Naive B cell (primary cell): ENCODE data around the gene ATG9B. TPM values are rescaled to one million over a fixed set of nuclear protein-coding genes. Genes with fewer than 3 reads are reported as not detected.
"Not testable (repeated sequence)": the region's sequence is repeated elsewhere in the genome, so short reads cannot be mapped to it uniquely, and the experiment has no call there.

Experiments used
- ATAC-seq, 2 donors: fragments of 150-1000 bp; cut with Tn5 transposase; 2 replicates each; pipeline ENCODE4 v1.10.0; 2021; ENCODE audit warnings: low read depth in 2 of 2, mild to moderate bottlenecking in 2 of 2, moderate library complexity in 2 of 2
- DNase-seq: peaks from one replicate; pipeline ENCODE4 v3.0.0; 2022
- H3K27ac Mint-ChIP-seq, 6 donors: one replicate each; pipeline ENCODE4 v1.8.0; 2020 to 2022; ENCODE audit warnings: mild to moderate bottlenecking in 6 of 6, mixed read lengths in 6 of 6, moderate library complexity in 5 of 6, inconsistent platforms in 2 of 6
- H3K27me3 Mint-ChIP-seq, 3 donors: one replicate each; pipeline ENCODE4 v1.8.0; 2021 to 2022; ENCODE audit warnings: mixed read lengths in 3 of 3, mild to moderate bottlenecking in 1 of 3
- H3K36me3 Mint-ChIP-seq, 2 donors: one replicate each; pipeline ENCODE4 v1.8.0; 2020 to 2022; ENCODE audit warnings: mixed read lengths in 2 of 2, inconsistent platforms in 1 of 2, mild to moderate bottlenecking in 1 of 2
- H3K4me1 Mint-ChIP-seq, 3 donors: one replicate each; pipeline ENCODE4 v1.8.0; 2020 to 2022; ENCODE audit warnings: mixed read lengths in 3 of 3, inconsistent platforms in 1 of 3, mild to moderate bottlenecking in 1 of 3, moderate library complexity in 1 of 3
- H3K4me3 Mint-ChIP-seq, 8 donors: one replicate each; pipeline ENCODE4 v1.8.0; 2020 to 2022; ENCODE audit warnings: mild to moderate bottlenecking in 8 of 8, mixed read lengths in 8 of 8, moderate library complexity in 8 of 8, inconsistent platforms in 2 of 8
- H3K9me3 Mint-ChIP-seq, 7 donors: one replicate each; pipeline ENCODE4 v1.8.0; 2020 to 2022; ENCODE audit warnings: mixed read lengths in 7 of 7, mild to moderate bottlenecking in 5 of 7, inconsistent platforms in 2 of 7, moderate library complexity in 1 of 7
- polyA plus RNA-seq, 6 donors: library from polyadenylated mRNA; unstranded; fragments of 300-500 nt; fragmentation: Illumina TruSeq; gene quantifications; one replicate each; pipeline ENCODE4 v1.2.3, GENCODE V29; 2021; ENCODE audit warnings: low read depth in 6 of 6

The ATG9B gene
- polyA plus RNA-seq, 6 donors from 2014 or later, result 7.6 to 14.3 (median 9.6) TPM

DNA sequence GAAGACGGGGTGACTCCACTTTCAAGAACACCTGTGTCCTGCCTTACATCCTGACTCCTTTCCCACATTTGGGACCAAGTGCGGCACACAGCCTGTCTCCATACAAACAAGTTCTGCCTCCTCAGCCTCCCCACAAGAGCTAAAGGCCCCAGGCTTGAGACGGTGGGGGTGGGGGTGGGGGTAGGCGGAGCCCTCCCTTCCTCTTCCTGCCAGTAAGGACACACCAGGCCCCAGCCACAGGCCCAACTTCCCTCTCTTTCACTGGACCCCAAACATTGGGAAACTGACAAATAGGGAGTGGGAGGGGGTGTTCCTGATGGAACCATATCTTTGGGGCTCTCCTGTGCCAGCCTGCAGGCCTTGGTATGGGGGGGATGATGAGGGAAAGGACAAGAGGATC is 28.8 kb upstream of the ATG9B start:
- Mint-ChIP-seq H3K4me1 (peaks cover 9 to 19% (median 12%) of the 10 kb centered on the region in 3 donors), H3K36me3 (peaks cover 0 to 19% of the 10 kb centered on the region in 2 donors), H3K4me3 (no peak overlapping the region), H3K27ac (no peak overlapping the region), H3K27me3 (peaks cover 5 to 28% (median 27%) of the 10 kb centered on the region in 3 donors), H3K9me3 (no peaks in the 10 kb centered on the region)
- DNase-seq (no peak), ATAC-seq (no peak)

DNA sequence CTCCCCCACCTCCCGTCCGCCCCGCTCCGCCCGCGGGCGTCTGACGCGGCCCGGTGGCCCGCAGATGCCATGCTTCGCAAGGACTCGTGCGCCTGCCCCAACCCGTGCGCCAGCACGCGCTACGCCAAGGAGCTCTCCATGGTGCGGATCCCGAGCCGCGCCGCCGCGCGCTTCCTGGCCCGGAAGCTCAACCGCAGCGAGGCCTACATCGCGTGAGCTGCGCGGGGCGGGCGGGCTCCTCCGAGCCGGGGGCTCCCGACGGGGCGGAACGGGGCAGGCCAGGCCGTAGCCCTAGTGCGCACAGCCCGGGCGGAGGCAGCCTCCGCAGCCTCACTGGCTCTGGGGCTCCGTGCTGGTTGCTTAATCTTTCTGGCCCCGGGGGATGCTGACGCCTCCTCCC is 26.8 kb upstream of the ATG9B start:
- ATAC-seq (peak; percentile 70 to 74), DNase-seq (peak; percentile 35)
- Mint-ChIP-seq H3K27ac (no peak overlapping the region), H3K9me3 (no peaks in the 10 kb centered on the region), H3K4me1 (peaks cover 0 to 6% (median 0%) of the 10 kb centered on the region in 3 donors), H3K27me3 (peaks cover 5 to 28% (median 27%) of the 10 kb centered on the region in 3 donors), H3K4me3 (no peak overlapping the region), H3K36me3 (peaks cover 0 to 19% of the 10 kb centered on the region in 2 donors)

DNA sequence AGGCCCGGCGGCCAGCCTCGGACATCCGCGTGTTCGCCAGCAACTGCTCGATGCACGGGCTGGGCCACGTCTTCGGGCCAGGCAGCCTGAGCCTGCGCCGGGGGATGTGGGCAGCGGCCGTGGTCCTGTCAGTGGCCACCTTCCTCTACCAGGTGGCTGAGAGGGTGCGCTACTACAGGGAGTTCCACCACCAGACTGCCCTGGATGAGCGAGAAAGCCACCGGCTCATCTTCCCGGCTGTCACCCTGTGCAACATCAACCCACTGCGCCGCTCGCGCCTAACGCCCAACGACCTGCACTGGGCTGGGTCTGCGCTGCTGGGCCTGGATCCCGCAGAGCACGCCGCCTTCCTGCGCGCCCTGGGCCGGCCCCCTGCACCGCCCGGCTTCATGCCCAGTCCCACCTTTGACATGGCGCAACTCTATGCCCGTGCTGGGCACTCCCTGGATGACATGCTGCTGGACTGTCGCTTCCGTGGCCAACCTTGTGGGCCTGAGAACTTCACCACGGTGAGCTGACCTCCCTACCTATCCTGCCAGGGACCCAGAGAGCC is 24.7 kb upstream of the ATG9B start:
- no peak overlapping the region for H3K4me3 Mint-ChIP-seq
- peaks cover 5 to 27% (median 23%) of the 10 kb centered on the region in 3 donors for H3K27me3 Mint-ChIP-seq
- peaks cover 0 to 13% of the 10 kb centered on the region in 2 donors for H3K36me3 Mint-ChIP-seq
- H3K27ac Mint-ChIP-seq, result no peak overlapping the region
- no peak for DNase-seq
- no peaks in the 10 kb centered on the region for H3K9me3 Mint-ChIP-seq
- H3K4me1 Mint-ChIP-seq, result peaks cover 0 to 6% (median 0%) of the 10 kb centered on the region in 3 donors
- ATAC-seq, result no peak

DNA sequence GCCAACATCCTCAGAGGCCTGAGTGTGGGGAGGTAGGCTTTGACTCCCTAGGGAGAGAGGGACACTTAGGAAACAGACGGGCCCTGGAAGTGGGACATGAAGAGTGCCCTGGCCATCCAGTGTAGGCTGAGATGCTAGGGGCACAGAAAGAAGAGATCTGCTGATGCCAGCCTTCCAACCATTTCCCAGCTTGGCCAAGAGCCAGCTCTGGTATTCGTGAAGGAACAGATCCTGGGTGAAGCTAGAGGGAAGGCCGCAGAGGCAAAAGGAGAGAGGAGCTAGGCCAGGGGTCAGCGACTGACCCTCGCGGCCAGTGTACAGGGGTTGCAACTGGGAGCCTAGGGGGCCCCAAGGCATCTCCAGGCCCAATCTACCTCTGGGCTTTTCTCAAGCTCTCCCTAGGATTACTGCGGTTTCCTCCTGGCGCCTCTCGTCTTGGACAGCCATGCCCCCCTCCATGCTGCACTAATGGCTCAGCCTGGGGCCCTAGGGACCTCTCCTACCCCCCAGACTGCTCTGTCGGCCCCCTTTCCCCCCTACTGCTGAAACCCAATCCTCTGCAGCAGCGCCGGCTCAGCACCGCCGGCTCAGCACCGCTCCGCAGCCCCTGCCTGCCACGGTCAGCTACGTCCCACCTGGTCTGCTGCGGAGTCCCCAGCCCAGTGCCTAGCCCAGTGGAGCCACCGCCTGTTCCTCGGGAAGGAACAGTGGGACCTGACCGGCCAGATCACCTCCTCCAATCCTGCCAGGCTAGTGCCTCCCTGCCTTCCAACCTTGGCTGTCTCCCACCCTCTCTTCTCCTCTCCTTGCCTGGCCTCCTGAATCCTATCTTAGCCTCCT is 23.9 kb upstream of the ATG9B start, which contains the start of gene ASIC3:
Gene ASIC3, plus strand, starts transcription at position 556 of the 840 bp plus-strand sequence. CDS start 355 bp downstream, outside the sequence.
- no peak for DNase-seq
- Mint-ChIP-seq H3K4me3 (peak within 1 kb of the TSS in 1 of 8 donors; percentile 59), H3K27me3 (peaks cover 5 to 27% (median 20%) of the 10 kb centered on the region in 3 donors), H3K27ac (peak within 1 kb of the TSS in 3 of 6 donors; percentile 4 to 62 (median 39)), H3K36me3 (peaks cover 0 to 11% of the 10 kb centered on the region in 2 donors), H3K9me3 (no peaks in the 10 kb centered on the region), H3K4me1 (peaks cover 0 to 6% (median 0%) of the 10 kb centered on the region in 3 donors)
- no peak for ATAC-seq

DNA sequence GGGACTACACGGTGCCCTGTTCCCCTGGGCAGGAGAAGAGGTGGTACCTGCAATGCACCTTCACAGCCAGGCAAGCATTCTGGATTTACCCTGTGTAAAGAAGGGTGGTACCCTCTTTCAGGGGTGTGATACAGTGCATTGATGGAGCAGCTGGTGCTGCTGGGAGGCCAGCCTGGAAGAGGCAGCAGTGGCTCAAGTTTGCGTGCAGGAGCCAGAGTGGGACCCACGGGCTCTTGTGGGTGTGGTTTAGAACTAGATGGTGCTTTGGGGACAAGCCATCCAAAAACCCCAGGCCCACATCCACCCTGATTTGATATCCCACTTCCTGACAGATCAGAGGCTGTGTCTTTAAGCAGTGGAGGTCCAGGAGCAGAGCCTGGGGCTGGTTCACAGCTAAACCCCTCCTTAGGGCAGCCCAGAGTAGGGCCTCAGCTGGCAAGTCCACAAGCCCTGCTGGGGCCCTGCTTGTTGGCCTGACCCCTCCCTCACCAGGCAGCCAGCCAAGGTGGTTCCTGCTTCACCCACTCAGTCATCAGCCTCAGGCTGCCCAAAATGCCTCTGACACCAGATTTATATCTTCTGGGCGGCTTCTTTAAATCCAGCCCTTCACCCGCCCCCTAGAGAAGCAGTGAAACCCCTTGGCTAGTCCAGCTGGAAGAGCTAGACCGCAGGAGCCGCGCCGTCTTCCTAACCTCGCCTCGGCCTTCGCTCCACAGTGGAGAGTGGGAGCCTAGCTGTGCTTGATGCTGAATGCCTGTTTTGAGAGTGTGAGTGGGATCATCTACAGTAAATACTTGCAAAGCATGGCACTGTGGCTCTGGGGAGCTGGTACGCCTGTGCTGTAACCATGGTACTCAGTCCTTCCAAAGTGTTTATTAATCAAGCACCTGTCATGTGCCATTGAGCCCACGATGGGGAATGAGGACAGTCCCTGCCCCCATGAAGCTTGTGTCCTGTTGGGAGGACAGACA is 22.6 kb upstream of the ATG9B start:
- no peak for ATAC-seq
- H3K27me3 Mint-ChIP-seq, result peaks cover 0 to 17% (median 9%) of the 10 kb centered on the region in 3 donors
- no peak for DNase-seq
- H3K4me1 Mint-ChIP-seq, result peaks cover 0 to 2% (median 0%) of the 10 kb centered on the region in 3 donors
- H3K9me3 Mint-ChIP-seq, result no peaks in the 10 kb centered on the region
- H3K27ac Mint-ChIP-seq, result peak overlapping the region in 2 of 6 donors; percentile 4 to 39
- H3K4me3 Mint-ChIP-seq, result no peak overlapping the region
- no peaks in the 10 kb centered on the region for H3K36me3 Mint-ChIP-seq

DNA sequence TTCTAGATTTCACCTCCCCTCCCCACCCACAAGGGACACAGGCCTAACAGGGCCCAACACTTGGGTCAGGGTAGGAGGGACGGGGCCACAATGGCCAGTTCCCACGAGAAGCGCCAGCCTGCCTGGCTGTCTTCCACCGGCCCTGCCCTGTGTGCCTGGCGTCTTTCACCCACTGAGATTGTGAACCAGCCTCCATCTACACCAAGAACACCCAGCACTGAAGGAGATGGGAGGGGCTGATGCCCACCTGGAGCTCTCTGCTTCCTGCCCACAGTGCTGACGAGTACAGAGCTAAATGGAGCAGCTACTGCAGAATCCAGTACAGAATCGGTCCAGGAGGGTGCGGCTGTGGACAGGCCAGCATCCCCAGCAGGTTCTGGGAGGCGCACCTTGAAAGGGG is 21.7 kb upstream of the ATG9B start:
- no peak for DNase-seq
- Mint-ChIP-seq H3K36me3 (no peaks in the 10 kb centered on the region), H3K27me3 (peaks cover 0 to 12% (median 9%) of the 10 kb centered on the region in 3 donors), H3K4me1 (peaks cover 0 to 2% (median 0%) of the 10 kb centered on the region in 3 donors), H3K9me3 (no peaks in the 10 kb centered on the region), H3K4me3 (no peak overlapping the region), H3K27ac (no peak overlapping the region)
- no peak for ATAC-seq

DNA sequence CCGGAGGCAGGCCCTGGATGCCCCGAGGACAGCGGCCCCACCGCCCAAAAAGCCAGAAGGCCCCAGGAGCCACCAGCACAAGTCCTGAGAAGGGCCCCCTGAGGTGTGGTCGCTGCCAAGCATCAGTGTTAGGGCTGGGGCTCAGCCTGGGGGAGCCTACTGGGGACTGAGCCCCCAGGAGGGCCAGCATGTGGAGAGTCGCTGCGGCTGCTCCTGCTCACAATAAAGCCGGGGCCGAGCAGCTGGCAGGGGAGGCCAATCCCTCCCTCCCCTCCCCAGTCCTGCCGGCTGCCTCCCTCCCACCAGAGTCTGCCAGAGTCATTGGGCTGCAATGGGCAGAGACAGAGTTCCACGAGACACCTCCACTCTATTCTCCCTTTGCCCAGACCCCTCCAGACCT is 21.0 kb upstream of the ATG9B start:
- Mint-ChIP-seq H3K9me3 (no peaks in the 10 kb centered on the region), H3K4me3 (no peak overlapping the region), H3K4me1 (peaks cover 0 to 2% (median 0%) of the 10 kb centered on the region in 3 donors), H3K27me3 (peaks cover 0 to 7% (median 6%) of the 10 kb centered on the region in 3 donors), H3K36me3 (no peaks in the 10 kb centered on the region), H3K27ac (no peak overlapping the region)
- ATAC-seq, result no peak
- no peak for DNase-seq

DNA sequence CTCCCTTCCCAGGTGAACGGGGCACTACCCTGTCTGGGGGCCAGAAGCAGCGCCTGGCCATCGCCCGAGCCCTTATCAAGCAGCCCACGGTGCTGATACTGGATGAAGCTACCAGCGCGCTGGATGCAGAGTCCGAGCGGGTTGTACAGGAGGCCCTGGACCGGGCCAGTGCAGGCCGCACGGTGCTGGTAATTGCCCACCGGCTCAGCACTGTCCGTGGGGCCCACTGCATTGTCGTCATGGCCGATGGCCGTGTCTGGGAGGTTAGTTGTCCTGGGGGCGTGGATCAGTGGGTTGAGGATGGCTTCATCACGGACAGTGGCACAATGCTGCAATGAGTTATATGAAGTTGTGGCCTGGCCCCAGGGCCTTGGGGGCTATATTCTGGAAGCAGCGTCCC is 19.7 kb upstream of the ATG9B start:
- H3K36me3 Mint-ChIP-seq, result no peaks in the 10 kb centered on the region
- no peak overlapping the region for H3K4me3 Mint-ChIP-seq
- H3K27ac Mint-ChIP-seq, result no peak overlapping the region
- no peaks in the 10 kb centered on the region for H3K27me3 Mint-ChIP-seq
- peaks cover 0 to 2% (median 0%) of the 10 kb centered on the region in 3 donors for H3K4me1 Mint-ChIP-seq
- DNase-seq, result no peak
- no peak for ATAC-seq
- no peaks in the 10 kb centered on the region for H3K9me3 Mint-ChIP-seq

DNA sequence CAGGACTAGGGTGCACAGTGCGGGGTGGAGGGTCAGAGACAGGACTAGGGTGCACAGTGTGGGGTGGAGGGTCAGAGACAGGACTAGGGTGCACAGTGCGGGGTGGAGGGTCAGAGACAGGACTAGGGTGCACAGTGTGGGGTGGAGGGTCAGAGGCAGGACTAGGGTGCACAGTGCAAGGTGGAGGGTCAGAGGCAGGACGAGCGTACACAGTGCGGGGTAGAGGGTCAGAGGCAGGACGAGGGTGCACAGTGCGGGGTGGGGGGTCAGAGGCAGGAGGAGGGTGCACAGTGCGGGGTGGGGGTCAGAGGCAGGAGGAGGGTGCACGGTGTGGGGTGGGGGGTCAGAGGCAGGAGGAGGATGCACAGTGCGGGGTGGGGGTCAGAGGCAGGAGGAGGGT is 19.2 kb upstream of the ATG9B start:
- Mint-ChIP-seq H3K4me3 (peak overlapping the region in 1 of 8 donors; percentile 59), H3K27ac (peak overlapping the region in 1 of 6 donors; percentile 64)
- not testable (repeated sequence) for ATAC-seq, DNase-seq, H3K36me3 Mint-ChIP-seq, H3K27me3 Mint-ChIP-seq, H3K4me1 Mint-ChIP-seq, H3K9me3 Mint-ChIP-seq

DNA sequence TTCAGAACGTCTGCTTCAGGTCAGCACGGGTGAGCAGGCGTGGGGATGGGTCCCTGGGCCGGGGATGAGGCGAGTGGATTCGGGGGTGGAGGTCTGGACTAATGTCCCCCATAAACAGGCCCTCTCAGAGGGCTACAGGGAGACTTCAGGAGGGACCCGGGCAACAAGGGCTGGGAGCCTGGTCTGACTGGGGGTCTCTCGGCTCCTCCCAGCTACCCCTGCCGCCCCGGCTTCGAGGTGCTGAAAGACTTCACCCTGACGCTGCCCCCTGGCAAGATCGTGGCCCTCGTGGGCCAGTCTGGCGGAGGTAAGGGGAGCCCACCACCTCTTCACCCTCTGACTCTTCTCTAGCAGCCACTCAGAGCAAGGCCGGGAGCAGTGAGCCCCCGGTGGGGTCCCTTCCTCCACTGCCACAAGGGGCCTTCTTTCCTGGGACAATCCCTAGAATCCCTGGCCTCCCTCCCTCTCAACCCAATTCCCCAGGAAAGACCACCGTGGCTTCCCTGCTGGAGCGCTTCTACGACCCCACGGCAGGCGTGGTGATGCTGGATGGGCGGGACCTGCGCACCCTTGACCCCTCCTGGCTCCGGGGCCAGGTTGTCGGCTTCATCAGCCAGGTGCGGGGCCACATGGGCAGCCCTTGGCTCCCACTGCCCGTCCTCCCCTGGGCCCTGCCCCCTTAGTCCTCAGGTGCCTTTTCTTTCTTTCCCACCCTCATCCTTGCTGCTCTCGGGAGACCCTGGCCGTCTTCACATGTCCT is 16.5 kb upstream of the ATG9B start:
- H3K27me3 Mint-ChIP-seq, result no peaks in the 10 kb centered on the region
- DNase-seq, result no peak
- no peak overlapping the region for H3K27ac Mint-ChIP-seq
- no peak overlapping the region for H3K4me3 Mint-ChIP-seq
- no peaks in the 10 kb centered on the region for H3K4me1 Mint-ChIP-seq
- ATAC-seq, result no peak
- no peaks in the 10 kb centered on the region for H3K9me3 Mint-ChIP-seq
- H3K36me3 Mint-ChIP-seq, result no peaks in the 10 kb centered on the region

DNA sequence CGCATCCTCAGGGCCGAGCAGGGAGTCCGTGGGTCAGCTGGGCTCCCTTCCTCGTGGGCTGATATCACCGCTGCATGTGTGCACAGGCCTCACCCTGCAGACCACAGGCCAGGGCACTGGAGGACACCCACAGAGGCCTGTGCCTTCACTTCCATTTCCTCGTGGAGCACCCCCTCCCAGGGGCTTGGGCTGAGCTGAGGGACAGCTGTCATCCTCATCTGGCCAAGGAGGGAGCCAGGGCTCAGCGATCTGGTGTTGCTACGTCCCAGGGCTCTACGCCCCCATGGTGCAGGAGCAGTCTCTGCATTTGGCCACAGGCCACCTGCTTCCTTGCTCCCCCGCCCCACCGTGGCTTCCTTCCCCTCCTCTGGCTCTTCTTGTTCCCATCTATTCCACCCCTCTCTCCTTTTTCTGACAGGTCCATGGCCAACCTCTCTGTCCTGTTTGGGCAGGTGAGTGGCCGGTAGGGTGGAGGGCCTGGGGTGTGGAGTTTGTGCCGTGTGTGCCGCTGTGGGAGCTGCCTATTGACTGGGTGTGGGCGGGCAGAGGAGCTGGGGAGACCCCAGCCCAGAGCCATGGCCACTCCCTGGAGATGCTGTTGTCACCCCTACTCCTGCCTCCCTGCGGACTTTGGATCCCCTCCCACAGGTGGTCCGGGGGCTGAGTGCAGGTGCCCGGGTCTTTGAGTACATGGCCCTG is 15.7 kb upstream of the ATG9B start:
- no peak for ATAC-seq
- H3K27ac Mint-ChIP-seq, result peak overlapping the region in 1 of 6 donors; percentile 76
- H3K36me3 Mint-ChIP-seq, result no peaks in the 10 kb centered on the region

More for the DNA sequence above, 15.7 kb upstream of the ATG9B start:
- Mint-ChIP-seq H3K4me3 (peak overlapping the region in 1 of 8 donors; percentile 2), H3K9me3 (no peaks in the 10 kb centered on the region), H3K27me3 (no peaks in the 10 kb centered on the region), H3K4me1 (no peaks in the 10 kb centered on the region)
- DNase-seq, result no peak
